Heart left ventricle (tissue), 16 donors: ENCODE results near the gene TMEM181. TPM values are rescaled to one million over a fixed set of nuclear protein-coding genes. Genes with fewer than 3 reads are reported as not detected.
"Not testable (repeated sequence)": the region's sequence is repeated elsewhere in the genome, so short reads cannot be mapped to it uniquely, and the experiment has no call there.

Experiments used
- ATAC-seq, 4 donors: fragments of 200-7000 bp; cut with Tn5 transposase; one replicate each; pipeline ENCODE4 v1.9.1; 2020 to 2022; ENCODE audit warnings: moderate library complexity in 4 of 4, mild to moderate bottlenecking in 3 of 4, moderate number of reproducible peaks in 1 of 4
- DNase-seq, 5 donors: peaks; one replicate each; pipeline ENCODE4 v3.0.0-alpha.2; 2020
- H3K27ac ChIP-seq, 12 donors: fragments of 200-600 bp; sonication (generic) in 4 of 12; one replicate each; pipeline versions ENCODE4 v1.5.0 to v1.8.0; 2016 to 2022; ENCODE audit warnings: mild to moderate bottlenecking in 2 of 12
- H3K27me3 ChIP-seq, 9 donors: fragments of 200-600 bp; sonication (generic) in 2 of 9; one replicate each; pipeline versions ENCODE4 v1.5.1 to v1.8.0; 2016 to 2022; ENCODE audit warnings: mild to moderate bottlenecking in 3 of 9
- H3K36me3 ChIP-seq, 9 donors: fragments of 200-600 bp; sonication (generic) in 2 of 9; one replicate each; pipeline versions ENCODE4 v1.5.0 to v1.8.0; 2018 to 2022; ENCODE audit warnings: mild to moderate bottlenecking in 2 of 9
- H3K4me1 ChIP-seq, 12 donors: fragments of 200-600 bp; sonication (generic) in 4 of 12; one replicate each; pipeline versions ENCODE4 v1.5.0 to v1.8.0; 2016 to 2022; ENCODE audit warnings: mild to moderate bottlenecking in 3 of 12
- H3K4me3 ChIP-seq, 12 donors: fragments of 200-600 bp; sonication (generic) in 4 of 12; one replicate each; pipeline versions ENCODE4 v1.5.0 to v1.8.0; 2017 to 2022; ENCODE audit warnings: mild to moderate bottlenecking in 9 of 12, moderate library complexity in 4 of 12
- H3K9me3 ChIP-seq, 12 donors: fragments of 200-600 bp; sonication (generic) in 4 of 12; one replicate each; pipeline versions ENCODE4 v1.5.0 to v1.8.0; 2016 to 2022; ENCODE audit warnings: mild to moderate bottlenecking in 1 of 12
- POLR2A ChIP-seq, 2 donors: fragments of 450-650 bp; IDR thresholded peaks; one replicate each; pipeline ENCODE4 v1.6.1; 2017; ENCODE audit warnings: antibody characterized with exemption in 2 of 2, mild to moderate bottlenecking in 2 of 2, moderate library complexity in 2 of 2
- WGBS, 4 donors: extraction: QIAGEN DNeasy Blood & Tissue Kit in 2 of 4; methylation state at CpG; one replicate each; pipeline versions ENCODE4 v1.1.5 to v1.1.7; 2013 to 2018; 5-methylcytosine and 5-hydroxymethylcytosine counted together
- intact Hi-C, 10 donors: fragments of 100-400 bp; cut with DNase I; formaldehyde crosslinking; loops; one replicate each; pipeline versions ENCODE4 v1.11.1 to v1.14.2; 2022
- polyA plus RNA-seq, 2 donors: library from polyadenylated mRNA; stranded (reverse); fragments of 200-250 nt; gene quantifications; one replicate each; pipeline ENCODE4 v1.2.3, GENCODE V29; 2013
- total RNA-seq, 9 donors: library from RNA; depleted of rRNA in 2 of 9; stranded (reverse); fragments of >200 nt in 2 of 9; fragmentation: NEBNext Ultra II Directional in 3 of 9; extraction: Animal tissue kit (Norgen Biotek cat#: 25700) in 3 of 9; gene quantifications; one replicate each; pipeline versions ENCODE4 v1.1.0 to v1.2.4, GENCODE V29; 2016 to 2023
- TF ChIP-seq, protein P1 (sequence below), 12 donors: fragments of 200-600 bp; sonication (generic) in 4 of 12; IDR thresholded peaks; one replicate each; pipeline versions ENCODE4 v1.5.0 to v1.8.0; 2018 to 2022; ENCODE audit warnings: antibody characterized with exemption in 12 of 12, mild to moderate bottlenecking in 5 of 12
- donor health status: ischemic (EF 13 %, LVEDD 7.1; RV severe dilation, severe dysfunction).
- donor health status: healthy with polysubstance abuse.
- donor health status: DM: no; HTN: yes; CAD: no.
- donor health status: DM: no; HTN: no; CAD: no.
- donor health status: ischemic (EF 25% LVEDD 6.9; RV normal size, moderate dysfunction).
- donor health status: ischemic (EF 25% LVEDD 5.7; RV mildly dilated, moderate dysfunction).
- donor health status: healthy.
- donor health status: DM: yes; HTN: yes; CAD: no.
- donor health status: ischemic (EF 35%, LVEDD 5.7; RV mildly dilated, moderate dysfunction).
- donor health status: nonischemic (EF 11% LVEDD 7.7; RV severe dilation, severe dysfunction).
- donor health status: DM: yes; HTN: yes; CAD: no.
- donor health status: PGD.
- donor health status: ischemic (EF 29% LVEDD 5.4; RV normal size, mild dysfunction).
- donor health status: nonischemic (EF 23%, LVEDD 6.1; RV moderate dilation, normal function).

Gene TMEM181
- total and polyA plus RNA-seq, 11 donors, result 4.3 to 14.3 (median 10.1) TPM

DNA sequence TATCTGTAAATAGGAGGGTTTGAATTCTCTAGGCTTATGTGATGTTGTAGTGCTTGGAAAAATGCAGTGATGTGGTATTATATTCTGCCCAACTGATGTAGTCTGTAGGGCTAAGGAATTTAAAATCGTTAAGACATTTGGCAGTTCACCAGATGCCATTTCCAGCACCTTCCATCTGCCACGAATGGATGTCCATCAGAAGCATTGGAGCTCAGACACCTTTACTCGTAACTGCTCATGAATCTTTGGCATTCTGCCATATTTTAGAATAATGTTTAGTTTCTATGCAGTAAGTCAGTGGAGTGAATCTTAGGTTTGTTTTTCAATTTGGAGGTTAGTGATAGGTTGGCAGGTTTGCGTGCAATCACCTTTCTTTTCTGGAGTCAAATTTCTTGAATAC is 87.6 kb downstream of the TMEM181 start:
- Histone ChIP-seq H3K4me1 (peaks cover 8 to 44% (median 19%) of the 10 kb centered on the region in 12 donors), H3K27ac (no peak overlapping the region), H3K36me3 (no peaks in the 10 kb centered on the region), H3K27me3 (no peaks in the 10 kb centered on the region), H3K9me3 (no peaks in the 10 kb centered on the region), H3K4me3 (no peak overlapping the region)
- 46 to 53% (median 46%) methylated on average over 4 of the region's 4 CpGs for WGBS, 4 donors
- intact Hi-C loops, result loop anchor here in 3 of 10 donors (5.0 to 10.0 kb wide), 2 partner anchors 45 to 167 kb away; partner anchors contain the start of gene EZR (in 1 of the 3)
- DNase-seq (no peak), ATAC-seq (no peak)
- TF ChIP-seq, protein P1, sequence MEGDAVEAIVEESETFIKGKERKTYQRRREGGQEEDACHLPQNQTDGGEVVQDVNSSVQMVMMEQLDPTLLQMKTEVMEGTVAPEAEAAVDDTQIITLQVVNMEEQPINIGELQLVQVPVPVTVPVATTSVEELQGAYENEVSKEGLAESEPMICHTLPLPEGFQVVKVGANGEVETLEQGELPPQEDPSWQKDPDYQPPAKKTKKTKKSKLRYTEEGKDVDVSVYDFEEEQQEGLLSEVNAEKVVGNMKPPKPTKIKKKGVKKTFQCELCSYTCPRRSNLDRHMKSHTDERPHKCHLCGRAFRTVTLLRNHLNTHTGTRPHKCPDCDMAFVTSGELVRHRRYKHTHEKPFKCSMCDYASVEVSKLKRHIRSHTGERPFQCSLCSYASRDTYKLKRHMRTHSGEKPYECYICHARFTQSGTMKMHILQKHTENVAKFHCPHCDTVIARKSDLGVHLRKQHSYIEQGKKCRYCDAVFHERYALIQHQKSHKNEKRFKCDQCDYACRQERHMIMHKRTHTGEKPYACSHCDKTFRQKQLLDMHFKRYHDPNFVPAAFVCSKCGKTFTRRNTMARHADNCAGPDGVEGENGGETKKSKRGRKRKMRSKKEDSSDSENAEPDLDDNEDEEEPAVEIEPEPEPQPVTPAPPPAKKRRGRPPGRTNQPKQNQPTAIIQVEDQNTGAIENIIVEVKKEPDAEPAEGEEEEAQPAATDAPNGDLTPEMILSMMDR (IDR thresholded peaks at IDR 0.05), result no peak
- TF ChIP-seq POLR2A (IDR thresholded peaks at IDR 0.05), result no peak

DNA sequence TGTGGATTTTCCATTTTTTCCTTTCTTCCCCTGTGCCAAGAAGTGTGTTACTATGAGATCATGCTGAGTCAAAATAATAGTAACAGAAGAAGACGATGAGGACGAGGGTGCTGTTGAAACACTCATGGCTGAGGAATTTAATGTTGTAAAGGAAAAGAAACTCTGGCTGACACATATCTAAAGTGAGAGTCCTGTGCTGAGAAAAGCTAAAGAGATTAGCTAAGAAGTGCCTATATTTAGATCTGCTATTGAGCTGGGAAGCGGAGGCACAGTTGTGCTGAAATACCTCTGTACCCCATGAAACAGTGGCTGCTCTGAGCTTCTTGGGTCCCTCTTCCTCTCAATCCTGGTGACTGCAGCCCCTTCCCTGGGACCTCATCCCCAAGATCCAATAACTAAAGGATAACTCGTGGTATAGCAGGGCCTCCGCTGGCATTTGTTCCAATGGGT is 88.8 kb downstream of the TMEM181 start:
- Histone ChIP-seq H3K4me3 (no peak overlapping the region), H3K4me1 (peaks cover 0 to 43% (median 9%) of the 10 kb centered on the region in 12 donors), H3K27me3 (no peaks in the 10 kb centered on the region), H3K27ac (peak overlapping the region in 11 of 12 donors; percentile 5 to 85 (median 64)), H3K9me3 (no peaks in the 10 kb centered on the region), H3K36me3 (no peaks in the 10 kb centered on the region)
- WGBS, 4 donors, result 42 to 56% (median 45%) methylated on average over 5 of the region's 5 CpGs
- intact Hi-C loops, result loop anchor here in 3 of 10 donors (5.0 to 10.0 kb wide), 2 partner anchors 44 to 166 kb away; partner anchors contain the start of gene EZR (in 1 of the 3)
- TF ChIP-seq, protein P1 (IDR thresholded peaks at IDR 0.05), result no peak
- TF ChIP-seq POLR2A (IDR thresholded peaks at IDR 0.05), result no peak
- DNase-seq (no peak), ATAC-seq (peak in 2 of 4 donors; percentile 11 to 13)

DNA sequence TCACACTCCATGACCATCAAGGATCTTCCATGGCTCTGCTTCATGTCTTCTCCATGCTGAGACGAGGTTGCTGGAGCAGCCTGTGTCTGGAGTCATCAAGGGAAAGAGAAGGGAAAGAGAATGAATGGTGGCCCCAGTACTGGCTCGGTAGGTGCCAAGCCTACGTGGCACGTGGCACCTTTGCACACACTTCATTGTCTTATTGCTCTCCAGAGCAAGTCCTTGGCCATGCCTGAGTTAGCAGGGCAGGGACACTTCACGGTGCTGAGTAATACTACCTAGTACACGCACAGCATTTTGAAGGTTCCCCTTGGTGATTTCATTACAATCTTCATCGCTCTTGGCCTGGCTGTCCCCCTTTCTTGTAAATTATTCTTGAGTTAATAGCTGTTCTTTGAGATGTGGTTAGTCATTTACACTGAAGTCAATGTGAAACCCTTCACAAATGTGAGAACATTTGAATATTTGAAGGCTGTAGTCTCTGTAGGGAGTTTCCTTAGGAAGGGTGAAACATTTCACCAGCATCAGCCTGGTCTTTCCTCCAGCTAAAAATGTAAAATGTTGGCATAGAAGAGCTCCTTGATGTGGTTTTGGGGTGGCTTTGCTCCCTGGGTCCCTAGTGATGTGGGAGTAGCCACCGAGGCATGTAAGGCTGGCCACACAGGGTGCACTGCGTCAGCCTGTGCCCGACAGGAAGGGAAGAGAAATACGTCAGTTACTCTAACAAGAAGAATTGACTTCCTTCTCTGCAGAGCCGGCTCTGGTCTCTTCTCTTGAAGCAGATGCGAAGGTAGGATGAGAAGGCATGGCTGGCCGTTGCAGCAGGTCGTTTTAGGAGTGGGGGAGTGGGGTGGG is 89.6 kb downstream of the TMEM181 start, which contains the start of gene SYTL3:
TSS of gene SYTL3 (plus strand) at position 766 of the 855 bp plus-strand sequence. CDS start 13,215 bp downstream, outside the sequence.
- no peaks in the 10 kb centered on the region for H3K9me3 ChIP-seq
- no peaks in the 10 kb centered on the region for H3K27me3 ChIP-seq
- peaks cover 2 to 51% (median 16%) of the 10 kb centered on the region in 12 donors for H3K4me1 ChIP-seq
- TF ChIP-seq POLR2A (IDR thresholded peaks at IDR 0.05), result no peak
- TF ChIP-seq, protein P1 (IDR thresholded peaks at IDR 0.05), result no peak
- no peaks in the 10 kb centered on the region for H3K36me3 ChIP-seq
- H3K4me3 ChIP-seq, result peak within 1 kb of the TSS in 1 of 12 donors; percentile 25
- 57 to 66% (median 58%) methylated on average over 15 of the region's 15 CpGs for WGBS, 4 donors
- ATAC-seq (peak in 2 of 4 donors; percentile 14 to 53), DNase-seq (peak in 3 of 5 donors; percentile 47 to 70 (median 54))
- peak within 1 kb of the TSS in 11 of 12 donors; percentile 5 to 85 (median 64) for H3K27ac ChIP-seq
- intact Hi-C loops, result loop anchor here in 3 of 10 donors (5.0 to 10.0 kb wide), 2 partner anchors 43 to 165 kb away; partner anchors contain the start of gene EZR (in 1 of the 3)

DNA sequence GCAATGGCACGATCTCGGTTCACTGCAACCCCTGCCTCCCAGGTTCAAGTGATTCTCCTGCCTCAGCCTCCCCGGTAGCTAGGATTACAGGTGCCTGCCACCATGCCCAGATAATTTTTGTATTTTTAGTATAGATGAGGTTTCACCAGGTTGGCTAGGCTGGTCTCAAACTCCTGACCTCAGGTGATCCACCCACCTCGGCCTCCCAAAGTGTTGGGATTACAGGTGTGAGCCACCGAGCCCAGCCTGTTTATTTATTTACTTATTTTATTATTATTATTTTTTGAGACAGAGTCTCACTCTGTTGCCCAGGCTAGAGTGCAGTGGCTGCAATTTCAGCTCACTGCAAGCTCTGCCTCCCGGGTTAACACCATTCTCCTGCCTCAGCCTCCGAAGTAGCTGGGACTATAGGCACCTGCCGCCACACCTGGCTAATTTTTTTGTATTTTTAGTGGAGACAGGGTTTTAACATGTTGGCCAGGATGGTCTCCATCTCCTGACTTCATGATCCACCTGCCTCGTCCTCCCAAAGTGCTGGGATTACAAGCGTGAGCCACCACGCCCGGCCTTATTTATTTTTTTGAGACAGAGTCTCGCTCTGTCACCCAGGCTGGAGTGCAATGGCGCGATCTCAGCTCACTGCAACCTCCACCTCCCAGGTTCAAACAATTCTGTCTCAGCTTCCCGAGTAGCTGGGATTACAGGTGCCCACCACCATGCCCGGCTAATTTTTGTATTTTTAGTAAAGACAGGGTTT is 92.3 kb downstream of the TMEM181 start:
- H3K9me3 ChIP-seq, DNase-seq, ATAC-seq, intact Hi-C loops, H3K36me3 ChIP-seq, H3K27me3 ChIP-seq, H3K4me3 ChIP-seq: not testable (repeated sequence)
- peaks cover 5 to 59% (median 24%) of the 10 kb centered on the region in 12 donors for H3K4me1 ChIP-seq
- peak overlapping the region in 1 of 12 donors; percentile 93 for H3K27ac ChIP-seq
- 86 to 94% (median 92%) methylated on average over 17 of the region's 17 CpGs for WGBS, 4 donors
